Natural killer cell (primary cell): ENCODE measurements around the gene MRPL33. TPM values are rescaled to one million over a fixed set of nuclear protein-coding genes. Genes with fewer than 3 reads are reported as not detected.

Source experiments
- ATAC-seq, 3 donors: fragments of 150-1000 bp in 2 of 3; fragments of 200-7000 bp in 1 of 3; cut with Tn5 transposase; 1 replicate in 1 of 3; 2 replicates in 2 of 3; pipeline ENCODE4 v1.10.0; 2021; ENCODE audit warnings: mild to moderate bottlenecking in 2 of 3, moderate library complexity in 2 of 3
- DNase-seq, 2 donors: peaks; one replicate each; pipeline versions ENCODE4 v3.0.0 to v3.0.0-alpha.2; 2013 to 2021; ENCODE audit warnings: mixed read lengths in 1 of 2
- H3K27ac ChIP-seq: one replicate; pipeline ENCODE4 v1.5.1; 2013; ENCODE audit warnings: mild to moderate bottlenecking, low read length
- H3K27me3 ChIP-seq: one replicate; pipeline ENCODE4 v1.6.1; 2013; ENCODE audit warnings: low read length; ENCODE audit not compliant: control insufficient read depth, insufficient read depth
- H3K36me3 ChIP-seq: one replicate; pipeline ENCODE4 v1.6.1; 2013; ENCODE audit warnings: low read length; ENCODE audit not compliant: control insufficient read depth, insufficient read depth
- H3K4me1 ChIP-seq: one replicate; pipeline ENCODE4 v1.6.1; 2013; ENCODE audit warnings: low read length; ENCODE audit not compliant: control insufficient read depth, insufficient read depth
- H3K4me3 ChIP-seq: one replicate; pipeline ENCODE4 v1.5.1; 2013; ENCODE audit warnings: low read length
- H3K9me3 ChIP-seq: one replicate; pipeline ENCODE4 v1.6.1; 2013; ENCODE audit warnings: low read length; ENCODE audit not compliant: control insufficient read depth, insufficient read depth
- H3K27ac Mint-ChIP-seq, 2 donors: one replicate each; pipeline ENCODE4 v1.8.0; 2022; ENCODE audit warnings: mild to moderate bottlenecking in 2 of 2, mixed read lengths in 2 of 2, moderate library complexity in 1 of 2
- H3K27me3 Mint-ChIP-seq, 2 donors: one replicate each; pipeline ENCODE4 v1.8.0; 2022; ENCODE audit warnings: low read depth in 2 of 2, mixed read lengths in 2 of 2
- H3K36me3 Mint-ChIP-seq: one replicate; pipeline ENCODE4 v1.8.0; 2022; ENCODE audit warnings: mixed read lengths
- H3K4me1 Mint-ChIP-seq, 2 donors: one replicate each; pipeline ENCODE4 v1.8.0; 2022; ENCODE audit warnings: mixed read lengths in 2 of 2
- H3K4me3 Mint-ChIP-seq: one replicate; pipeline ENCODE4 v1.8.0; 2022; ENCODE audit warnings: mild to moderate bottlenecking, moderate library complexity, mixed read lengths
- H3K9me3 Mint-ChIP-seq, 2 donors: one replicate each; pipeline ENCODE4 v1.8.0; 2022; ENCODE audit warnings: mixed read lengths in 2 of 2
- CTCF ChIP-seq: fragments of 200-600 bp; IDR thresholded peaks from one replicate; pipeline ENCODE4 v1.8.0; 2022; ENCODE audit warnings: antibody characterized with exemption
- WGBS: methylation state at CpG from one replicate; pipeline ENCODE4 v1.1.7; 2013; ENCODE audit warnings: missing lambda C conversion rate; ENCODE audit not compliant: insufficient coverage; 5-methylcytosine and 5-hydroxymethylcytosine counted together
- intact Hi-C: fragments of 100-400 bp; cut with micrococcal nuclease; formaldehyde crosslinking; loops from one replicate; pipeline ENCODE4 v1.14.2; 2022
- total RNA-seq, 4 donors: library from RNA; stranded (reverse); fragments of 120-200 nt in 1 of 4; gene quantifications; one replicate each; pipeline versions ENCODE4 v1.2.3 to v1.2.4, GENCODE V29; 2013 to 2022

Gene MRPL33
- total RNA-seq, 3 donors from 2014 or later (not counting 1 experiment from before 2014, with no cell fraction given) = 21.5 to 28.5 (median 27.3) TPM

- Histone ChIP-seq H3K4me1 (no peaks in the 10 kb centered on the region), H3K27ac (no peak overlapping the region), H3K36me3 (no peaks in the 10 kb centered on the region), H3K4me3 (no peak overlapping the region), H3K27me3 (no peaks in the 10 kb centered on the region), H3K9me3 (no peaks in the 10 kb centered on the region)
- DNase-seq = no peak
- Mint-ChIP-seq H3K4me1 (peaks cover 0 to 8% of the 10 kb centered on the region in 2 donors), H3K9me3 (no peaks in the 10 kb centered on the region), H3K4me3 (no peak overlapping the region), H3K27me3 (no peaks in the 10 kb centered on the region), H3K36me3 (no peaks in the 10 kb centered on the region), H3K27ac (no peak overlapping the region)
- 73% methylated on average over 5 of the region's 5 CpGs for whole genome bisulfite sequencing
- intact Hi-C loops = no loop called here
- no peak for TF ChIP-seq CTCF
- ATAC-seq = no peak
Observed at GRCh38 chr2:27728081-27728858, 43.2 kb upstream of the MRPL33 start.

- WGBS = 88% methylated on average over 4 of the region's 4 CpGs
- no peak for TF ChIP-seq CTCF
- H3K27ac Mint-ChIP-seq = no peak overlapping the region
Observed at GRCh38 chr2:27729198-27729597, 42.3 kb upstream of the MRPL33 start.

GRCh38 chr2:27729614-27730013 is 41.9 kb upstream of the MRPL33 start:
- H3K4me1 ChIP-seq = no peaks in the 10 kb centered on the region
- WGBS = 97% methylated on average over 4 of the region's 4 CpGs
- ATAC-seq (no peak), DNase-seq (no peak)
- no peak overlapping the region for H3K4me3 ChIP-seq
- Mint-ChIP-seq H3K9me3 (no peaks in the 10 kb centered on the region), H3K4me3 (no peak overlapping the region), H3K4me1 (peaks cover under 1 to 4% of the 10 kb centered on the region in 2 donors), H3K27ac (no peak overlapping the region), H3K36me3 (no peaks in the 10 kb centered on the region), H3K27me3 (no peaks in the 10 kb centered on the region)
- H3K9me3 ChIP-seq = no peaks in the 10 kb centered on the region
- TF ChIP-seq CTCF = no peak
- intact Hi-C loops = no loop called here
- no peaks in the 10 kb centered on the region for H3K27me3 ChIP-seq
- H3K27ac ChIP-seq = no peak overlapping the region
- H3K36me3 ChIP-seq = no peaks in the 10 kb centered on the region

More at GRCh38 chr2:27729198-27729597, 42.3 kb upstream of the MRPL33 start:
- H3K36me3 ChIP-seq = no peaks in the 10 kb centered on the region
- H3K4me1 Mint-ChIP-seq = peaks cover 0 to 4% of the 10 kb centered on the region in 2 donors
- intact Hi-C loops = no loop called here
- H3K36me3 Mint-ChIP-seq = no peaks in the 10 kb centered on the region
- no peaks in the 10 kb centered on the region for H3K27me3 Mint-ChIP-seq
- no peaks in the 10 kb centered on the region for H3K9me3 ChIP-seq
- no peaks in the 10 kb centered on the region for H3K9me3 Mint-ChIP-seq
- no peak overlapping the region for H3K4me3 ChIP-seq
- DNase-seq (no peak), ATAC-seq (no peak)
- no peak overlapping the region for H3K27ac ChIP-seq
- H3K4me1 ChIP-seq = no peaks in the 10 kb centered on the region
- H3K27me3 ChIP-seq = no peaks in the 10 kb centered on the region
- H3K4me3 Mint-ChIP-seq = no peak overlapping the region

GRCh38 chr2:27730261-27730662 is 41.3 kb upstream of the MRPL33 start:
- Histone ChIP-seq H3K9me3 (no peaks in the 10 kb centered on the region), H3K4me1 (peaks cover 4% of the 10 kb centered on the region), H3K27ac (no peak overlapping the region), H3K27me3 (no peaks in the 10 kb centered on the region), H3K36me3 (no peaks in the 10 kb centered on the region), H3K4me3 (no peak overlapping the region)
- H3K4me3 Mint-ChIP-seq = no peak overlapping the region
- intact Hi-C loops = no loop called here
- DNase-seq (no peak), ATAC-seq (no peak)
- H3K36me3 Mint-ChIP-seq = no peaks in the 10 kb centered on the region
- 86% methylated on average over 3 of the region's 3 CpGs for WGBS
- TF ChIP-seq CTCF = no peak
- no peaks in the 10 kb centered on the region for H3K9me3 Mint-ChIP-seq
- no peak overlapping the region for H3K27ac Mint-ChIP-seq
- peaks cover 7 to 9% of the 10 kb centered on the region in 2 donors for H3K4me1 Mint-ChIP-seq
- no peaks in the 10 kb centered on the region for H3K27me3 Mint-ChIP-seq
